GM19395 (cell line): ENCODE results near the gene POM121L2.
"Not testable (repeated sequence)": the region's sequence is repeated elsewhere in the genome, so short reads cannot be mapped to it uniquely, and the experiment has no call there.

Experiments
- ATAC-seq: cut with Tn5 transposase; IDR thresholded peaks from one replicate; pipeline ENCODE4 v1.9.1; 2021; ENCODE audit warnings: mild to moderate bottlenecking, moderate library complexity; ENCODE audit not compliant: unreplicated experiment

Gene POM121L2

DNA sequence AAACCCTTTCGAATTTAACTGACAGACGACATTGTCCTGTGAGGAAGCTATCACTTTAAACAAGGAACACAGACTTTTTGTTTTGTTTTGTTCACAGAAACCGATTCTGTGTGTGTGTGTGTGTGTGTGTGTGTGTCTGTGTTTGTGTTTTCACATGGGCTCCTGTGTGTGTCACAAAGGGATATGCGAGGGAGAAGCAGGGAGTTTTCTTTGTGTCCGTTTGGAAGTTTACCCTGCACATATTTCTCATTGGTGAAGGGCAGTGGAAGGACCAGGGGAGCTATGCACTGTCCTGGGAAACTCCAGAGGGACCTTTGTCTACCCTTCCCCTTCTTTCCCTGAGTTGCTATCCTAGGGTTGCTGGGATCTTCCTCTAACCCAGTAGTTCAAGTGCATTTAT lies 17.7 kb downstream of the POM121L2 start:
- no peak for ATAC-seq

GRCh38 chr6:27293436-27294098 lies 18.5 kb downstream of the POM121L2 start:
- ATAC-seq: no peak

GRCh38 chr6:27290850-27291208 lies 21.2 kb downstream of the POM121L2 start:
- no peak for ATAC-seq

DNA sequence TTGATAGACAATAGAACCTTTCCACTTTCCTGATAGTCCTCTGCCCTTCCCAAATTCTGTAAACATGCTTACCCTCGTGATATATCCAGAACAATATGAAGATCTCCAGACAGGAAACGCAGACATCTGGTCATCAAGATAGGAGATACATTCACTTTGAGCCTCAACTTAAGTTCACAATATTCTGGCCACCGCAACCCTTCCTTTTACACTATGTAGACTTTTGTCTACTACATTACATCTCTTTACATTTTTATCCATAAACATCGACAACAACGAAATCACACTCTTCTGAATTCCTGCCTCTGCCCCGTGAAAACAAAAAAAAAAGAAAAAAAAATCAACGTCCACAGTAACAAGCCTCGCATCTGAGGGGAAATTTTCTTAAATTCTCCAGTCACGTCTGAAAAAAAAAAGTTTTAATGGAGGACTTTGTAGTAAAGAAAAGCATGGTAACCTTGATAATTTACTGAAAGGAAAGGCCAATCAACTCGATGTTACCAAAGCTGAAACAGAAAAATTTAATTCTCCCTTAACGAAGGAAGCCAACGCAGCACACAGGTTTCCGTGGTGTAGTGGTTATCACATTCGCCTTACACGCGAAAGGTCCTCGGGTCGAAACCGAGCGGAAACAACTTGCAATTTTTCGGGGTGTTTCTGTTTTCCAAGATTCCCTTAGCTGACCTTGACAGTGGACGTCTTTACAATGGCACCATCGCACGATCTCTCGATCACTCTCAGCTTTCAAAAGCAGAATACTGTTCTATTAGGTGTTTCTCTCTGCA lies 21.8 kb downstream of the POM121L2 start:
- ATAC-seq: no peak

- no peak for ATAC-seq
Observed at GRCh38 chr6:27288136-27289044, 23.7 kb downstream of the POM121L2 start.

- no peak for ATAC-seq
Observed at GRCh38 chr6:27287751-27288135, 24.3 kb downstream of the POM121L2 start.

DNA sequence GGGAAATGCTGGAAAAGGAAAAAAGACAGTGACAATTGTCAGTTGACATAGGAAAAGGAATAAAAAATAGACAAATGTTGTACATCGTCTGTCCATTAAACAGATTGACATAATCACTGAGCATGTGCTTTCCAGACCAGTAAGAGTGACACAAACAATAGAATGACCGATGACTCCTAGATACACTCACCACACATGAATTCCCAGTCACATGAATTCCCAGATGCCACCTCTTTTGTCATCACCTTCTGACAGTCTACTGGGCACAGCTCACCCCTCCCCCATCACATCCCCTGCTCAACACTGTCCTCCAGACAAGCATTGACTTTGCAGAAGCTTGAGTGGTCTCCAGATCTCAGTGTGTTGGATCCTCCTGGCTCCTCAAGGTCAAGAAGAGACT lies 25.9 kb downstream of the POM121L2 start:
- ATAC-seq: no peak

DNA sequence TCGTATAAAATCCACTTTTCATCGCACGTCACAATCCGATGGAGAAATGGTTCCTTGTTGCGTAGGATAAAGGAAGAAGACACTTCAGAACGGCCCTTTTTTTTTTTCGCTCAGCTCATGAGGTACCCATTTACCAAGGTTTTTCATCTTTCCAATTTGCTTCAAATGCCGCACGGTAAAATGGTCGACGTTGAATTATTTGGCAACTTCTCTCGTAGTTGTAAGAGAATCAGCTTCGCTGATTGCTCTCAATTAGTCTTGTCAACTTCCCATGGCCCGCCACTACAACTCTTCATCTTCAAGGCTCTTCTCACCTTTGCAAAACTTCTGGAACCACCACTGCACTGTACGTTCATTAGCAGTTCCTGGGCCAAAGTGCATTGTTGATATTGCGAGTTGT lies 28.8 kb downstream of the POM121L2 start:
- ATAC-seq: no peak

DNA sequence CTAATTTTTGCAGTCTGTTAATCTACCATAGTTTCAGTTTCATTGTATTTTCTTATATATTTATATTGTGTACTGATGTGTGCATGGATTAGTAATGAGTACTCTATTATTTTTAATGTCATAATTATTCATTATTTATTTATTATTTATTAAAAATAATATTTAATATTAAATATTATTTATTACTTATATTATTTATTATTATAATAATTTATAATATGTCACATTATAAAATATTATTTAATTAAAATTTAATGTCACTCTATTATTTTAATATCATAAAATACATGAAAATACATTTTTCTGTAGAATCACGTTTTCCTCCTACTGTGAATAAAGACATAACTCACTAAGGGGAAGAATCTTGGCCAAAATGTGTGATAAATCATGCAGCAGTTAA lies 30.5 kb downstream of the POM121L2 start:
- ATAC-seq: no peak

DNA sequence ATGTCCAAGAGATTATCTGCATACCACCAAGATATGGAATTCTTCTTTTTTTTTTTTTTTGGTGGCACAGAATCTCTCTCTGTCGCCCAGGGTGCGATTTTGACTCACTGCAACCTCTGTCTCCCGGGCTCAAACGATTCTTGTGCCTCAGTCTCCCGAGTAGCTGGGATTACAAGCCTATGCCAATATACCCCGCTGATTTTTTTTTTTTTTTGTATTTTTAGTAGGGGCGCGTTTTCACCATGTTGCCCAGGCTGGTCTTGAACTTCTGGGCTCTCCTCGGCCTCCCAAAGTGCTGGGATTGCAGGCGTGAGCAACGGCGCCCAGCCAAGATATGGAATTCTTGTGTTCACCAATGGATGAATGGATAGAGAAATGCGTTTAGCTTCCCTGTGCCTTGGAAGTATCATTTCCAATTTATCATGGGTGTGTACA lies 31.0 kb downstream of the POM121L2 start:
- ATAC-seq: no peak

DNA sequence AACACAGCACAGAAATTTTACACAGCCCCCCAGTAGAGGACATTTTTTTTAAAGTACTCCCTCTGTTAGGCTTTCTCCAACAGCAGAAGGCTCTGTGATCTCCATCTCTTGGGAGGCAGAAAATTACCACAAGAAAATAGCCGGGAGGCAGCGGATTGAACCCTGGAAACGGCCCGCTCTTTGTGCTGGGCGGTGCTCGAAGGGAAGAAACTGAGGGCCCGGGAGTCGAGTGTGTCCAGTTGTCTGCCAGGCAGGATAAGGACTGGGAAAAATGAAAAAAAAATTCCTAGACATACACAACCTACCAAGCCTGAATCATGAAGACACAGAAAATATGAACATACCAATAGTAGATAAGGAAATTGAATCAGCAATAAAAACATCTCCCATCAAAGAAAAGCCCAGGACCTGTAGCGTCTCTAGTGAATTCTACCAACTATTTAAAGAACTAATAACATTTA lies 31.5 kb downstream of the POM121L2 start:
- no peak for ATAC-seq

GRCh38 chr6:27280064-27280539 lies 32.0 kb downstream of the POM121L2 start:
- ATAC-seq: no peak

DNA sequence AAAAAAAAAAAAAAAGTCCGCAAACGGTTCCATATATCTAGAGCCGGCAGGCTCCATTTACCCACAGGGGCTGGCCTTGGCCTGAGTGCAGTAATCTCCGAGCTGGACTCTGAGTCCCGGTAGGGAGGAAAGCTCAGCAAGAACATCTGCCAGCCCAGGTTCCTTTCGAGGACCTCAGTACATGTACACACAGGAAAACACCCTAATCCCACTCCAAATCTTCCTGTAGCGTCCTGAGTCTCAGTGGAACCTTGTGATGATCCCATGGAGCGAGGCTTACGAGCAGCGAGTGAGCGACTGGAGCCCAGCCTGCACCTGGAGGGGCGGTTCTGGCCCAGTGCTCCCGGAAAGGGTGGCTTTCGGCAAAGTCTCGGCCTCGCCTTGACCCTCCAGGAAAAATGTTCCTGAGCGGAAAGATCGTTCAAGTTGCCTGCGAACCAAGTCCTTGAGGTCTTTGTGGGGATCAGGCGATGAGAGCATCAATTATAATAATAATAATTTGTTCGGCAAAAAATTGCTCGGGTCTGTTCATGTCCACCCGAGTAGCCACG lies 32.5 kb downstream of the POM121L2 start:
- no peak for ATAC-seq

DNA sequence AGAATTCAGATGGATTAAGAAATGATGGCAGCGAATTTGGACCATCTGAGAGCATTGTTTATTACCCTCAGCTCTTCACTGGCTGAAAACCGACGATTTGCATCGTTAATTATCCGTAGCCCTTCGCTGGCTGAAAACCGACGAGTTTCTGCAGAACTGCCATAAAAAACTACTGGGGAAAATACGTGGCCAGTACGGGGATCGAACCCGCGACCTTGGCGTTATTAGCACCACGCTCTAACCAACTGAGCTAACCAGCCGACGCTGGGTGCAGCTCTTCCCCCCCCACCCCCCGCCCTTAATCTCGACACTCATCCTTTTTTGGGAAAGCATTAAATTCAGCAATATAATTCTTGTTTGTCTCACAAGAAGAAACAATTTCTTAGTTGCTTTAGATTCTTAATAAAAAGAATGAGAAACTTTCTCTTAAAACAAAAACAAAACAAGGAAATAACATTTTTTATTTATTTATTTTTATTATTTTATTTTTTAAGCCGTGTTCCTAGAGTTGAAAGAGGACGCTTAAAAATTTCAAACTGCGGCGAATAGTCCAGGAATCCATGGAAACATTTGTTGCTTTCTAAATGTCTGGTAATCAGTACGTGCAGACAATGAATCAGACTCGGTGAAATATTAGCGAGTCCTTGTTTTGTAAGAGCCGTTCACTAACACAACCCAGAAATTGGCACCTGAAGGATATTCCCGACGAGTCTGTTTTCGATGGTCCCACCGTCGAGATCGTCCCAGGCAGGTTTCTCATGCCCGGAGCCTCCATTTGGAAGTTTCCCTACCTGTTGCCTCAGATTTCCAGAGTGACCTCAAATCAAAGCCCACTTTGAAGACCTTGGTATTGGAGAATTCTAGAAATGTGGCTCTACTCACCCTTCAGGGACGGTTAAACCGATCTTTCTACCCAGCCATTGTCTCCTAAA lies 36.8 kb downstream of the POM121L2 start:
- no peak for ATAC-seq

DNA sequence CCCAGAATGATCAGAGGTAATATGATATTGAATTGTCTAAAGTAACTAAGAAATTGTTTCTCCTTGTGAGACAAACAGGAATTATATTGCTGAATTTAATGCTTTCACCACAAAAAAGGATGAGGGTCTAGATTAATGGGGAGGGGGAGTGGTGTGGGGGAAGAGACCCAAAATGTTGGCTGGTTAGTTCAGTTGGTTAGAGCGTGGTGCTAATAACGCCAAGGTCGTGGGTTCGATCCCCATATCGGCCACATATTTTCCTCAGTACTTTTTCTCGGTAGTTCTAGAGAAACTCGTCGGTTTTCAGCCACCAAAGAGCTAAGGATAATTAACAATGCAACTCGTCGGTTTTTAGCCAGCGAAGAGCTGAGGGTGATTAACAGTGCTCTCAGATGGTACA lies 38.3 kb downstream of the POM121L2 start:
- no peak for ATAC-seq

GRCh38 chr6:27268803-27269202 lies 43.3 kb downstream of the POM121L2 start:
- ATAC-seq: no peak

DNA sequence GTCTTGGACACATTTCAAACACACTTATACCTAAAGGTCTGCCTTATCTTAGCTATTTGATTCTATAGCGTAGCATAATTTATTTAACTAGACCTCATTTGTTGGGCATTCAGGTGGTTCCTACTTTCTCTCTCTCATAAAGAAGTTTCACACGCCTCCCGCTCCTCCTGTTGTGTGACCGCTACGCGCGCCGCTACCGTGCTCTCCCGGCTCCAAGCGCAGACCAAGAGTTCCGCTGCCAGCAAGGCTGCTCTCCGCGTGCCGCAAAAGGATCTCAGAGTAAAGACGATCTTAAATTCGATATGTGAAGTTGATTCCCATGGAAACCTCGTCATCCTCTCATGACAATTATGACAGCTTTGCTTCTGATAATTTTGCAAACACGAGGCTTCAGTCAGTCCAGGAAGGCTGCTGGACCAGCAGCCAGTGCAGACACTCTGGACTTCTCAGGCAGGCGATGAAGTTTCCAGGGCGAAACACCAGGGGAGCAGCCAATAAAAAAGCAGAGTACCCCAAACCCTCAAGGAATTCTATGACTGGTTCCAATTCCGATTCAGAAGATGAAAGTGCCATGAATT lies 44.1 kb downstream of the POM121L2 start:
- no peak for ATAC-seq

GRCh38 chr6:27267003-27267402 lies 45.1 kb downstream of the POM121L2 start:
- ATAC-seq: not testable (repeated sequence)

- ATAC-seq: no peak
Observed at GRCh38 chr6:27263886-27264285, 48.2 kb downstream of the POM121L2 start.
